ENCODE results near the gene ADCK2.
"Not testable (repeated sequence)": the region's sequence is repeated elsewhere in the genome, so short reads cannot be mapped to it uniquely, and the experiment has no call there.

The ADCK2 gene

DNA sequence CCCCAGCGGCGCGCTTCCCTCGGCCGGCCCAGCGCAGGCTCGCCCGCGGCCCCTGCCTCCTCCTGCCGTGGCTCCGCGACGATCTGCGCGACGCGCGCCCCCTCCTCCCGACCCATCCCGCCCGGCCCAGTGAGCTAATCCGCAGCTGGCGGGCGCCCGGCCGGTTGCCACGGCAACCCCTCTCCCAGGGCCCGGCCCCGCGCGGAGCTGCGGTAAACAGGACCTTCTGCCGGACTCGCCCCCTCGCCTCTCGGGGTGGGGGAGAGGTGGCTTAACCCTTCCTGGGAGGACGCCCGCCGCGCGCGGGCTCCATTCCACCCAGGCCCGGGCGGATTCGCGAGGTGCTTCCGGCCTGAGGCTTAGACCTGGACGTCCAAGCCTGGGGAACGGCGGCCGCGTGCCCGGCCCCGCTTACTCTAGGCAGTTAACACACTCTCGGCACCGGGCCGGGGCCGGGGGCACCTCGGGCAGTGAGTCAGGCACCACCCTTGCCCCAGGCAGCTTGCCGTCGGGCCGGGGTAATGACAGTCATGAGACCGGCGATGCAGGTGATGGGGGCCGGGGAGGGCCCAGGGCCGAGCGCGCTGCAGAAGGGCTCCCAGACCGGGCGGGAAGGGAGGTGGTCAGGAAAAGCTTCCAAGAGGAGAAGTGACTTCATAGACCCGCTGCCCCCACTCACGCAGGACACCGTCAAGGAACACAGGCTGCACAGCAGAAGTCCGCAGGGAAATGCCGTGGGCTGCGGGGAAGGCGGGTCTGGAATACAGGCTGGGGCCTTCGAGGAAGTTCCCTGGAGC is 31.8 kb upstream of the ADCK2 start, which contains the start of gene DENND2A:
Gene DENND2A, minus strand, starts transcription at position 87 of the 797 bp plus-strand sequence. CDS start 38,416 bp downstream, outside the sequence.
- DNase-seq (ENCODE audit: insufficient read length, low spot score), result peak; percentile 85
- FAIRE-seq, result no peak
- TF ChIP-seq, protein P1, sequence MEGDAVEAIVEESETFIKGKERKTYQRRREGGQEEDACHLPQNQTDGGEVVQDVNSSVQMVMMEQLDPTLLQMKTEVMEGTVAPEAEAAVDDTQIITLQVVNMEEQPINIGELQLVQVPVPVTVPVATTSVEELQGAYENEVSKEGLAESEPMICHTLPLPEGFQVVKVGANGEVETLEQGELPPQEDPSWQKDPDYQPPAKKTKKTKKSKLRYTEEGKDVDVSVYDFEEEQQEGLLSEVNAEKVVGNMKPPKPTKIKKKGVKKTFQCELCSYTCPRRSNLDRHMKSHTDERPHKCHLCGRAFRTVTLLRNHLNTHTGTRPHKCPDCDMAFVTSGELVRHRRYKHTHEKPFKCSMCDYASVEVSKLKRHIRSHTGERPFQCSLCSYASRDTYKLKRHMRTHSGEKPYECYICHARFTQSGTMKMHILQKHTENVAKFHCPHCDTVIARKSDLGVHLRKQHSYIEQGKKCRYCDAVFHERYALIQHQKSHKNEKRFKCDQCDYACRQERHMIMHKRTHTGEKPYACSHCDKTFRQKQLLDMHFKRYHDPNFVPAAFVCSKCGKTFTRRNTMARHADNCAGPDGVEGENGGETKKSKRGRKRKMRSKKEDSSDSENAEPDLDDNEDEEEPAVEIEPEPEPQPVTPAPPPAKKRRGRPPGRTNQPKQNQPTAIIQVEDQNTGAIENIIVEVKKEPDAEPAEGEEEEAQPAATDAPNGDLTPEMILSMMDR (IDR thresholded peaks at IDR 0.05; ENCODE audit: insufficient read depth, missing control alignments), result no peak

DNA sequence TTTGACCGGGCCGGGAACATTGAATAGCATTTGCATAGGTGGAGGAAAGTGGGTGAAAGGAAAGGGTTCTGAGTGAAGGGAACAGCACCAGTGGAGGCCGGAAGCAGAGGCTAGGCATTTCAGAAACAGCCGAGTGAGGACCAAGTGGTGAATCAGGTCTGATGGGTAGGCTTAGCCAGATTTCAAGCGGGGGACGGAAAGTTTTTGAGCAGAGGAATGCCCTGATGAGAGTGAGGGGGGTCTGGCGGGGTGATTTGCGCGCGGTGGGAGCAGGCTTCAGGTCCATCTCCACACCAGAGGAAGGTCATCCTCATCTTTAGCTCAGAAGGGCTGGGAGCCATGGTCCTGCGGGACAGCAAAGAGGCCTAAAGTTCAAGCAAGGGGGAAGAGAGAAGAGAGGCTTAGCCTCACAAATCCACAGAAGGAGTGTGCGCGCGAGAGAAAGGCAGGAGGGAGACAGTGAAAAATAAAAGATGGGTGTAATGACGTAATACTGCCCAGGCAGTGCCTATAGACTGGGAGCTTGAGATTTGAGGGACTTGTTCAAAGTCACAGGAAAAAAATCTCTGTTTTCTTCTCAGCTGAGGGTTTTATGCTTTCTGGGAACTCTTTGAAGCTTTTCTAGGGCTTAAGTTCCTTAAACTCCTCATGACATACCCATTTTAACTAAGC is 31.1 kb upstream of the ADCK2 start:
- no peak for DNase-seq (ENCODE audit: insufficient read length, low spot score)
- TF ChIP-seq, protein P1 (IDR thresholded peaks at IDR 0.05; ENCODE audit: insufficient read depth, missing control alignments), result no peak
- no peak for FAIRE-seq

DNA sequence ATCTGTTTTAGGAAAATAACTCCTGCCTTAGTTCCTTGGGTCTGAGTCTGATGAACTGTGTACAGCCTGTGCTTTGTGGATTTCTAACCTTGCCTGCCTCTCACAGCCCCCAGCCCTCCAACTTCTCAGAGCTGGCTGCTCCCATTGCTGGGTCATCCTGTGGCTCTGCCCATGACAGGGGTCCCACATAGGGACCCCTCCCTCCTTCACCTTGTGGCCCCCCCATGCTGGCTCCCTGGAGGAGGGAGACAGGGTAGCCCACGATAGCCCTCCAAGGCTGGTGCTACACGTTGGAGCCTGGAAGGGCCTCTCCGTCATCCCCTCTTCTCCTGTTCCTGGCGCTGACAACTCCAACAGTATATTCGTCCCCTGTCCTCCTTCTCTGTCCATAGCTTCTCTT is 29.3 kb upstream of the ADCK2 start:
- no peak for FAIRE-seq

DNA sequence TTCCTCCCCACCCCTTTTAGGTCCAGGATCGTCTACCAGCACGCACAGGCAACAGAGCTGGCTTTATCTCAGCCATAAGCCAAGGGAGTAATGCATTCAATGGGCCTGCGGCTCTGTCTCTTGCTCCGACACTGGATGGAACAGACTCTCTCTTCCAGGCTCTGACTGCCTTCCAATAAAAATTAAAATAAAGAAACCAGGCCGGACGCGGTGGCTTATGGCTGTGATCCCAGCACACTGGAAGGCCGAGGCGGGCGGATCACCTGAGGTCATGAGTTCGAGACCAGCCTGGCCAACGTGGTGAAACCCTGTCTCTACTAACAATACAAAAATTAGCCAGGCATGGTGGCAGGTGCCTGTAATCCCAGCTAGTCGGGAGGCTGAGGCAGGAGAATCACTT is 28.0 kb upstream of the ADCK2 start:
- not testable (repeated sequence) for FAIRE-seq; DNase-seq (ENCODE audit: insufficient read length, low spot score)

More for the DNA sequence above, 29.3 kb upstream of the ADCK2 start:
- TF ChIP-seq, protein P1 (IDR thresholded peaks at IDR 0.05; ENCODE audit: insufficient read depth, missing control alignments), result no peak
- DNase-seq (ENCODE audit: insufficient read length, low spot score), result no peak

DNA sequence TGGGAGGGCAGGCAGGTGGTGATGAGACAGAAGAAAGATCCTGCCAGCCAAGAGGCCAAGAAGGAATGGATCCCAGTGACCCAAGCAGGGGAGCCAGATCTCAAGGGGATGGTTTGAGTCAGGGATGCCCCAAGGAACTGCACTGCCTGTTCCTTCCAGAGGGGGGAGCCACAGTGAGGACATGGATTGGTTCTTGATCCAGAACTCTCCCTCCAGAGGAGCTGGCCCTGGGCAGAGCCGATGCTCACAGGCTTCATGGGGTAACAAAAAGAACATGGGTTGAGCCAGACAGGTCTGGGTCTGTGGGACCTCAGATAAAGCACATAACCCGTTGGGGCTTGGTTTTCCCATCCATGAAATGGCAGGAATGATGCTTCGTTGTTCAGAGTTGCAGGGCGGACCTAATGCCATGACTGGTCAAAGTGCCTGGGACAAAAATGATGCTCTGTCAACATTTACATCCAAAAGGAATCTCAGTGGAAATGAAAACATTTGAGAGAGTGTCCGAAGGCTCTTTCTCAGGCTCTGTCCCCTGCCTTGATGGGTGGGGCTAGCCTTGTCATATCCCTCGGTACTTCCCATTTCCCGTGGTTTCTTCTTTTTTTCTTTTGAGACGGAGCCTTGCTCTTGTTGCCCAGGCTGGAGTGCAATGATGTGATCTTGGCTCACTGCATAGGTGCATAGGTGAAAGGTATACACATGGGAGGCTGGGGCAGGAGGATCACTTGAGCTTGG is 27.4 kb upstream of the ADCK2 start:
- DNase-seq (ENCODE audit: insufficient read length, low spot score), result no peak
- TF ChIP-seq, protein P1 (IDR thresholded peaks at IDR 0.05; ENCODE audit: insufficient read depth, missing control alignments), result peak; percentile 21
- FAIRE-seq, result no peak

DNA sequence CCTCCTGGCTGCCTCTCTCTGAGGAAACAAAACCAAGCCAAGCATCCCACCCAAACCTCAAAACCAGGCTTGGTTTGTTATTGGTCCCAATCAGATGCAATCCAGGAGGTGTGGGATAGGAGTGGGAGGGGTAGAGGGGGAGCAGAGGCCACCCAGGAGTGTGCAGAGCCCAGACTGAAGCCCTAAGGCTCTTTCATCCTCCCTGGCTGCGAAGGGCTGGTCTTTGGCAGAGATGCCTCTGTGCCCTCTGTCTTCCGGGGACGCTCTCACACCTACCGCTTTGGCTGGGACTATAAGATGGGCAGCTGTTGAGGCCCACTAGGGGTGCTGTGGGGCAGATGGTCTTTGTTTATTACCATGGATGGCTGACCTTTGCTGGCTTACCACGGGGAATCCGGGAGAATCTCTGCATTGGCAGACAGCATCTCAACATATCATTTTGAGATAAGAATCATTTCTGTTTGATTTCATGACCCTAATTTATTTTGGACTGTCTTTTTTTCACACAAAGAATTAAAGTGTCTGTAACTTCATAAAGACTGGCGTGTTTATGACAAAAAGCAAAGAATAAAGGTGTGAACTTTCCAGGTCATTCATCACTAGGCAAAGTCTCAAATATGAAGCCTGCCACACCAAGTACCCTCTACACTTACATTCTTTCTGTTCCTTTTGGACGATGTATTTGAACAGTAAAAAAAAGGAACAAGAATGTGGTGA is 25.7 kb upstream of the ADCK2 start:
- no peak for FAIRE-seq
- no peak for DNase-seq (ENCODE audit: insufficient read length, low spot score)
- TF ChIP-seq, protein P1 (IDR thresholded peaks at IDR 0.05; ENCODE audit: insufficient read depth, missing control alignments), result peak; percentile 46
